Ovary (tissue), 9 donors: Measurements from ENCODE around the gene DGUOK. TPM values are rescaled to one million over a fixed set of nuclear protein-coding genes. Genes with fewer than 3 reads are reported as not detected.

Experiments
- DNase-seq, 5 donors: peaks; one replicate each; pipeline ENCODE4 v3.0.0-alpha.2; 2019 to 2020
- H3K27ac ChIP-seq, 2 donors: fragments of 200-600 bp; one replicate each; pipeline versions ENCODE4 v1.5.1 to v1.8.0; 2019 to 2022
- H3K27me3 ChIP-seq: fragments of 200-600 bp; one replicate; pipeline ENCODE4 v1.8.0; 2022
- H3K36me3 ChIP-seq: fragments of 200-600 bp; sonication (generic); one replicate; pipeline ENCODE4 v1.5.1; 2019
- H3K4me1 ChIP-seq: one replicate; pipeline ENCODE4 v1.8.1; 2013; ENCODE audit warnings: mild to moderate bottlenecking, moderate library complexity; ENCODE audit not compliant: insufficient read depth
- H3K4me3 ChIP-seq: fragments of 200-600 bp; sonication (generic); one replicate; pipeline ENCODE4 v1.5.1; 2017
- H3K9me3 ChIP-seq, 2 donors: fragments of 200-600 bp in 1 of 2; sonication (generic) in 1 of 2; one replicate each; pipeline versions ENCODE4 v1.5.1 to v1.8.1; 2013 to 2019; ENCODE audit warnings: mild to moderate bottlenecking in 1 of 2, moderate library complexity in 1 of 2
- EP300 ChIP-seq: sonication (generic); formaldehyde crosslinking; IDR thresholded peaks from one replicate; pipeline ENCODE4 v1.6.1; 2017; ENCODE audit warnings: antibody characterized with exemption
- POLR2A ChIP-seq: fragments of 450-650 bp; IDR thresholded peaks from one replicate; pipeline ENCODE4 v1.6.1; 2017; ENCODE audit warnings: antibody characterized with exemption, mild to moderate bottlenecking, moderate library complexity
- WGBS, 3 donors: extraction: QIAGEN DNeasy Blood & Tissue Kit in 1 of 3; methylation state at CpG; one replicate each; pipeline versions ENCODE4 v1.1.5 to v1.1.7; 2013 to 2017; 5-methylcytosine and 5-hydroxymethylcytosine counted together
- intact Hi-C, 4 donors: fragments of 100-400 bp; cut with DNase I; formaldehyde crosslinking; loops; one replicate each; pipeline versions ENCODE4 v1.11.0 to v1.15.1; 2022 to 2023
- polyA plus RNA-seq, 2 donors: library from polyadenylated mRNA; stranded (reverse); fragments of 200-250 nt in 1 of 2; fragments of 350-450 nt in 1 of 2; fragmentation: Illumina TruSeq in 1 of 2; extraction: RNeasy Lipid Tissue Mini Kit (QIAGEN cat#74804) in 1 of 2; gene quantifications; one replicate each; pipeline ENCODE4 v1.2.3, GENCODE V29; 2013 to 2014
- total RNA-seq, 7 donors: library from RNA; depleted of rRNA in 2 of 7; stranded (reverse); fragments of >200 nt in 2 of 7; fragmentation: NEBNext Ultra II Directional in 3 of 7; extraction: Animal tissue kit (Norgen Biotek cat#: 25700) in 3 of 7; gene quantifications; one replicate each; pipeline versions ENCODE4 v1.1.0 to v1.2.4, GENCODE V29; 2016 to 2023
- TF ChIP-seq, protein P1 (sequence below), 3 donors: fragments of 450-650 bp in 2 of 3; fragments of 200-600 bp in 1 of 3; IDR thresholded peaks; one replicate each; pipeline versions ENCODE4 v1.5.1 to v1.8.0; 2016 to 2022; ENCODE audit warnings: antibody characterized with exemption in 3 of 3, mild to moderate bottlenecking in 1 of 3
- donor health status: DM: no; HTN: no; CAD: no; lungs with moderate emphysema.
- donor health status: DM: no; HTN: no; CAD: no.
- donor health status: Bipolar disorder and iron deficiency.
- donor health status: DM: yes; HTN: yes; CAD: no.
- donor health status: DM: no; HTN: no; CAD: no.
- donor health status: DM: yes; HTN: yes; CAD: no.

The DGUOK gene
- total and polyA plus RNA-seq, 9 donors: 45.8 to 84.1 (median 57.4) TPM

DNA sequence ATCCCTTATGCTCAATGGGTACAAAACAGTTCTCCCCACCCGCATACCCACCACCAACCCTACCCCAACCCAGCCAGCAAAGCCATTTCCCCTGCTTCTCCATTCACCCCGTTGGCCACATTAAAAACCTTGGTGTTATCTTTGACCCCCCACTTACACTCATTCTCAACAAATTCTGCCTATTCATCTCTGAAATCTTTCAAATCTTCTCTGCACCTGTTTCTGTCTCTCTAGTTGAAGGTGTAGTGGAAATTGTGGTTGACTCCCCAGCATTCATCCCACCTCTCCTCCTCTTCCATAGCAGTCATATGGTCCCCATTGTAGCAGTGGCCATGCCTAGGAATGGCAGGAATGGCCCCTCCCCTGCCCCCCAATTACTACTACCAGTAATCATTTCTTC is 37.5 kb downstream of the DGUOK start:
- Histone ChIP-seq H3K27ac (no peak overlapping the region), H3K4me1 (no peaks in the 10 kb centered on the region), H3K36me3 (no peaks in the 10 kb centered on the region), H3K9me3 (no peaks in the 10 kb centered on the region), H3K27me3 (no peaks in the 10 kb centered on the region), H3K4me3 (no peak overlapping the region)
- intact Hi-C loops: no loop called here
- TF ChIP-seq EP300 (no peak), POLR2A (no peak)
- TF ChIP-seq, protein P1, sequence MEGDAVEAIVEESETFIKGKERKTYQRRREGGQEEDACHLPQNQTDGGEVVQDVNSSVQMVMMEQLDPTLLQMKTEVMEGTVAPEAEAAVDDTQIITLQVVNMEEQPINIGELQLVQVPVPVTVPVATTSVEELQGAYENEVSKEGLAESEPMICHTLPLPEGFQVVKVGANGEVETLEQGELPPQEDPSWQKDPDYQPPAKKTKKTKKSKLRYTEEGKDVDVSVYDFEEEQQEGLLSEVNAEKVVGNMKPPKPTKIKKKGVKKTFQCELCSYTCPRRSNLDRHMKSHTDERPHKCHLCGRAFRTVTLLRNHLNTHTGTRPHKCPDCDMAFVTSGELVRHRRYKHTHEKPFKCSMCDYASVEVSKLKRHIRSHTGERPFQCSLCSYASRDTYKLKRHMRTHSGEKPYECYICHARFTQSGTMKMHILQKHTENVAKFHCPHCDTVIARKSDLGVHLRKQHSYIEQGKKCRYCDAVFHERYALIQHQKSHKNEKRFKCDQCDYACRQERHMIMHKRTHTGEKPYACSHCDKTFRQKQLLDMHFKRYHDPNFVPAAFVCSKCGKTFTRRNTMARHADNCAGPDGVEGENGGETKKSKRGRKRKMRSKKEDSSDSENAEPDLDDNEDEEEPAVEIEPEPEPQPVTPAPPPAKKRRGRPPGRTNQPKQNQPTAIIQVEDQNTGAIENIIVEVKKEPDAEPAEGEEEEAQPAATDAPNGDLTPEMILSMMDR (IDR thresholded peaks at IDR 0.05): no peak
- DNase-seq: no peak
- 72 to 83% (median 75%) methylated on average over 2 of the region's 2 CpGs for WGBS, 3 donors

DNA sequence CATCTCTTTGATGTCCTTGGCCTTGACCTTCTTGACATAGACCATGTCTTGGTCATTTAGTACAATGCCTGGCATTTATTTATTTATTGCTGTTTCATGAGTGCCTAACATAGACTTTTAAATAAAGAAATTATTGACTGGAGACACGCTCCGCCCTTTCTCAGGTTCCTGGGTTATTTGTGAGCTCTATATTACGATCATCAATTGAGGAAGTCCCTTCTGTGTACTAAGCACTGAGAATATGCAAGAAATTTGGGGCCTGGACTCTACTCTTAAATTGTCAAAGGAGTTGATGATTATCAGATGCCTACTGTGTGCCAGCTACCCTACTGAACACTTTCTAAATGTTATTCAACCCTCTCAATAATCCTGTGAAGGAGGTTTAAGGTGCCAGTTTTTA is 38.4 kb downstream of the DGUOK start:
- Histone ChIP-seq H3K9me3 (no peaks in the 10 kb centered on the region), H3K4me1 (no peaks in the 10 kb centered on the region), H3K27ac (no peak overlapping the region), H3K4me3 (no peak overlapping the region), H3K27me3 (no peaks in the 10 kb centered on the region), H3K36me3 (no peaks in the 10 kb centered on the region)
- TF ChIP-seq, protein P1 (IDR thresholded peaks at IDR 0.05): no peak
- TF ChIP-seq POLR2A: no peak
- no peak for TF ChIP-seq EP300
- intact Hi-C loops: no loop called here
- 88 to 90% (median 90%) methylated on average over 3 of the region's 3 CpGs for WGBS, 3 donors
- DNase-seq: no peak

DNA sequence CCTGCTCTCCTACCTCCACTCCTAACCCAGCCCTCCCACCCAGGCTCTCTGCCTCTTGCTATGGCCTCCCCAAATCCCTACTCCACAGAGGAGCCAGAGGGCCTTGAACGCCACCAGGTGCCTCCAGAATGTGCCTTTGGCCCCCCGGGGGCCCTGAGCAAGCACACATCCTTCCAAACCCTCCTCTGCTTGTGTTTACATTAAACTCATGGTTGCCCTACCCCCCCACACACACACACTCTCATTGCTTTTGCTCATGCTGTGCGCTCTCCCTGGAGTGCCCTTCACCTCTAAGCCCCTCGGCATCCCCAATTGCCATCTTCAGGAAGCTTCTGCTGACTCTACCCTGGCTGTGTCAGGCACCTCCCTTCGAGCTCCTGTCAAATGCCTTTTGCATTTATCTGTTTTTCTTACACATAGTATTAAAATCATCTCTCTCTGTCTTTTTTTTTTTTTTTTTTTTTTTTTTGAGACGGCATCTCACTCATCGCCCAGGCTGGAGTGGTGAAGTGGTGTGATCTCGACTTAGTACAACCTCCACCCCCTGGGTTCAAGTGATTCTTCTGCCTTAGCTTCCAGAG is 41.8 kb downstream of the DGUOK start:
- TF ChIP-seq, protein P1 (IDR thresholded peaks at IDR 0.05): no peak
- TF ChIP-seq POLR2A (no peak), EP300 (no peak)
- intact Hi-C loops: no loop called here
- Histone ChIP-seq H3K9me3 (no peaks in the 10 kb centered on the region), H3K4me1 (peaks cover 4% of the 10 kb centered on the region), H3K4me3 (no peak overlapping the region), H3K36me3 (no peaks in the 10 kb centered on the region), H3K27me3 (no peaks in the 10 kb centered on the region), H3K27ac (no peak overlapping the region)
- WGBS, 3 donors: 76 to 83% (median 81%) methylated on average over 8 of the region's 8 CpGs
- DNase-seq: no peak

DNA sequence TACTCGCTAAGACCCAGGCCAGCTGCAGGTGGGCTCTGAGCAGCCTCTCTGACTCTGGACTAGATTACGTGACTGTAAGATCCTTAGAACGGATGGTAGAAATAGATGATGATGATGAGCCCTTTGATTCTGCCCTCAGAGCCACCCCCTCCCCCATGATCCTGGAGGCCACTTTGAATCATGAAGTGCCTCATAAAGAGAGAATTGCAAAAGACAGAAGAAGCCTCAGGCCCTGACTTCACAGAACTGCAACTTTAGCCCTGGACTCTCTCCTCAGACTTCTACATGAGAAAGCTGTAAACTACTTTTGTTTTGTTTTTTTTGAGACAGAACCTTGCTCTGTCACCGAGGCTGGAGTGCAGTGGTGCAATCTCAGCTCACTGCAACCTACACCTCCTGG is 42.7 kb downstream of the DGUOK start:
- TF ChIP-seq, protein P1 (IDR thresholded peaks at IDR 0.05): no peak
- TF ChIP-seq POLR2A (no peak), EP300 (no peak)
- Histone ChIP-seq H3K4me1 (peaks cover 4% of the 10 kb centered on the region), H3K27me3 (no peaks in the 10 kb centered on the region), H3K4me3 (no peak overlapping the region), H3K9me3 (no peaks in the 10 kb centered on the region), H3K36me3 (no peaks in the 10 kb centered on the region), H3K27ac (no peak overlapping the region)
- intact Hi-C loops: no loop called here
- no peak for DNase-seq
- 80 to 86% (median 83%) methylated on average over 4 of the region's 4 CpGs for WGBS, 3 donors
